ENCODE results near the gene HRAS.
A peak's percentile ranks its signal among the peaks of the same experiment; 100 is the strongest.

Gene HRAS

DNA sequence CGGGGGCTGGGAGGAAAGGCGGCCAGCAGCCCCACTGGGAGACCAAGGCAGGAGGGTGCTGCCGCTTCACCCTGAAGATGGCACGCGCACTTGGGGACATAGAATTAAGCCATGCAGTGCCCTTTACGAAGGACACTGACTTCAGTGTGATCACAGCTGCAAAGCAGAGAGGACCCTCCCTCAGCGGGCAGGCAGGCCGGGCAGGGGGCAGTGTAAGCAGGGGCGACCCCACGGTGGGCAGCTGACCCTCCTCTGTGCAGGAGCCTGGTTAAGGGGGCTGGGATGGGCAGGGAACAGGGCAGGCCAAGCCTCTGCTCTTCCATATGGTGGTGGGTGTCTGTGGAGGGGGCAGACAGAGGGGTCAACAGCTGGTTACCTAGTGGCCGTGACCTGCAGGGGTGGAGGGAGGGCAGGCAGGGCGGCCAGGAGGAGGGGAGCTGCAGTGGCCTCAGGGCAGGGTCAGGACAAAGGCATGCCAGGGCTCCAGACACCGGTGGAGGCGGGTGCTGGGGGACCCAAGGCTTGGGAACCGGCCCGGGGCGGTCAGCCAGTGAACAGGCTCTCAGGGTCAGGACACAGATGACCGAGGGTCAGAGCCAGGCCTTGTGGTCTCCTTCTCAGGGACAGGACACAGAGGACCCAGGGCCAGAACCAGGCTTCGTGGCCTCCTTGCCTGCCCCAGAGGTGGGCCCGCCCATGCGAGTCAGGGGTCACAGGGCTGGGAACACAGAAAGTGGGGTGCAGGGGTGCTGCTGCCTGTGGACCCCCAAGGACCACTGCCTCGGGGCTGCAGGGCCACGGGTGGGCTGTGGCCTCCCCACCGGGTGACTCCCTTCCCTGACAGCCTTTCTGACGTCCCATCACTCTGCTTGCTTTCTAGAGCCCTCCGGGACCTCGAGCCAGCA lies 18.0 kb upstream of the HRAS start:
- no peak for DNase-seq (ENCODE audit: low read depth)

DNA sequence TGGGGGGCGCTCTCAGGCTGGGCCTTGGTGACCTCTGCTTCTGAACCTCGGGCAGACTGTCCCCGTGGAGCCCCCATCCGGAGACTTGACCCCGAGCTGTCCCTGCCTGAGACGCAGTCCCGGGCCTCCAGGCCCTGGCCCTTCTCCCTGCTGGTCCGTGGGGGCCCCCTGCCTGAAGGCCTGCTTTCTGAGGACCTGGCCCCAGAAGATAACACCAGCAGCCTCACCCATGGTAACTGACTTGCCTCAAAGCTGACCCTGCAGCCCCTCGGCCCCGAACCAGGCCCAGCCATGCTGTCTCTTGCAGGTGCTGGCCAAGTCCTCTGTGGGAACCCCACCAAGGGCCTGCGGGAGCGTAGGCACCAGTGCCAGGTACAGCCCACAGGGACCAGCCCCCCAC lies 16.2 kb upstream of the HRAS start:
- no peak for DNase-seq (ENCODE audit: low read depth)

DNA sequence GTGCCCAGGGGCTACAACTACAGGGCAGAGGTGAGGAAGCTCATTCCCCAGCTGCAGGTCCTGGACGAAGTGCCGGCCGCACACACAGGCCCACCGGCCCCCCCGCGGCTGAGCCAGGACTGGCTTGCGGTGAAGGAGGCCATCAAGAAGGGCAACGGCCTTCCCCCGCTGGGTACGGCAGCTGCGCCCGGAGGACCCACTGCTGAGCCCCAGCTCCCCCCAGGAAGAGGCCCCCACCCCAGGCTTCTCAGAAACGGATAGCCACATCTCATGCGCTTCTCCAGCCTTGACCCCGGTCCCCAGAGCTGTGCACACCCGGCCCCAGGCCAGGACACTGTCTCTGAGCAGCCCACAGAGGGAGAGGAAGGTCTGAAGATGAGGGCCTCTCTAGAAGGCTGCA lies 15.8 kb upstream of the HRAS start:
- DNase-seq (ENCODE audit: low read depth), result no peak

DNA sequence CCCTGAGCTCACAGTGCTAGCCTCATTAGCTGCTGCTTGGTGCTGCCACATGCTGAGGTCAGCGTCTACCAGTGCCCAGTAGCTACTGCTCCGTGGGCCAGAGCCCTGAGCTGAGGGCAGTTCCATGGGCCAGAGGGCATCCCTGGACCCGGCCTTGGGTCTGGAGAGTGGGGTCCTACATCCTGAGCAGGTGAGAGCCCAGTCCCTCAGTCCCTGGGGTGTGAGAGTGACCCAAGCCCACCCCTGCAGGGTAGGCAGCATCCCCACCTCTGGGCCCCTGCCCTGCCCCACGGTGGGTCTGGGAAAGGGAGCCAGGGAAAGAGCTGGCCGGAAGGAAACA lies 15.3 kb upstream of the HRAS start:
- DNase-seq (ENCODE audit: low read depth), result no peak

DNA sequence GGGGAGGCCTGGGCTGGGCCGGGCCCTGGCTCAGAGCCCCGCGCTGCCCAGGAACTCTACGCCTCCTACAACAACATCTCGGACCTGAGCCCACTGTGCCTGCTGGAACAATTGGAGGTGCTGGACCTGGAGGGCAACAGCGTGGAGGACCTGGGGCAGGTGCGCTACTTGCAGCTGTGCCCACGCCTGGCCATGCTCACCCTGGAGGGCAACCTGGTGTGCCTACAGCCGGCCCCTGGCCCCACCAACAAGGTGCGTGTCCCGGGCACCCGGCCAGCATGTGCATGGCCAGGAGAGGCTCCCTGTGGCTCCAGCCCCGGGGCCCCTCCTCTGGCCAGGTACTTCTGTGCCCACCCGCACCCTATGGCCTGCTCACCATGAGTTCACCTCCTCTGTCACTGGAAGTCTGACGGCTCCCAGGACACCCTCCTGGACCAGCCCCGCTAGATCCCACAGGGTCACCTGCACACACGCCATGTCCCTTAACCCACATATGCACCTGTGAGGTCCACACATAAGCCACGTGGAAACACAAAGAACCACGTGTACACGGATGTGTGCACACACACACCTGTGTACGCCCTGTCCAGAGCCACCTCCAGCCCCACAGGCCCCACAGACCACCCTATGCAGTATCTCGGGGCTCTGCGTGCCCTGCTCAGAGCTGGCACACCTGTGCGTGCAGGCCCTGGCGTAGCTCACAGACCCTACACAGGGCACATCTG lies 14.8 kb upstream of the HRAS start:
- no peak for DNase-seq (ENCODE audit: low read depth)

DNA sequence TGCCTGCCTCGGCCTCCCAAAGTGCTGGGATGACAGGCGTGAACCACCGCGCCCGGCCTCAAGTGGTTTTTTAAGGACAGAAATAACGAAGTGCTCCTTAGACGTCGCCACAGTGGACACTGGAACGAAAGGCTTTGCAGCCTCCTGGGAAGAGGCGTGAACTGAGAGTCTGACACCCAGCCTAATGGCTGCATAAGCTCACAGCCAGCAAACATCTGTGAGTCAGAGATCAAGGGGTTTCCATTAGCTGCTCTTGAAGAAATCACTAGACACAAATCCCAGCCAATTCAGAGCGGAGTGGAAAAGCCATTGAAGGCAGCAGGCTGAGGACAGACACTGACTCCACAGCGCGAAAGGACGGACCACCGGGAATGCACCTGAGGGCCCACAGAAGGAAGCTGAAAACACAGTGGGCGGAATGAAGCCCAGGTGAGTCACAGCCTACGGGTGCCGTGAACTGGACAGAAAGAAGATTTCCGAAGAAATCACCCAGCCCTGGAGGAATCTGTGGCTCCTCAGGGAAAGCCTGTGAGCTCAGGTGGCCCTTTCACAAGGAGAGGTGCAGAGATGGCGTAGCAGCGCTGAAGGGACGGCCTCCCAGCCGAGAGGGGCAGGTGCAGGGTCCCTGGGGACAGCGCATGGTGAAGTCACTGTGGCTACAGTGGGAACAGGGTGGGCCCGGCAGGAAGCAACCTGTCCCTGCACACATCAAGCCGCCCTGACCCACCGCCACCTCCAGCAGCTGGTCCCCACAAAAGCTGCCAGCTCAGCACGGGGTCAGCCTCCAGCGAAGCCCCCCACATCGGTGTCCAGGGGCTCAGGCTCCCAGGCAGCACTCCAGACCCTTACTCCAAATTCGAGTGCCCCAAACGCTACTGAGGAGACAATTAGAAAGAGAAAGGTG lies 13.6 kb upstream of the HRAS start:
- DNase-seq (ENCODE audit: low read depth), result no peak

DNA sequence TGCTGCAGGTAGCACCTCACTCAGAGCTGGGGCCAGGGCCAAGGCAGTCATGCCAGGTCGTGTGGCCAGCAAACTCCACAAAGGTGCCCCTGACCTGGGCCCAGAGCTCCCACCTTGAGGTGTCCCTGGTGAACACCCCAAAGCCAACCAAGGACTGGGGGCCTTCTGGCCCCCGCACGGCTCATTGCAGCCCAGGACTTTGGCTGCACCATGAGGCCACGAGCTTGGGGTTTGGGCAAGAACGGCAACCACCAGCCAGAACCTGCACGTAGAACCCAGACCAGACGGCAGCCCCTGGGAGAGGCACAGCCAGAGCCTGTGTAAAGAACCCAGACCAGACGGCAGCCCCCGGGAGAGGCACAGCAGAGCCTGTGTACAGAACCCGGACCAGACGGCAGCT lies 9.8 kb upstream of the HRAS start:
- DNase-seq (ENCODE audit: low read depth), result no peak

DNA sequence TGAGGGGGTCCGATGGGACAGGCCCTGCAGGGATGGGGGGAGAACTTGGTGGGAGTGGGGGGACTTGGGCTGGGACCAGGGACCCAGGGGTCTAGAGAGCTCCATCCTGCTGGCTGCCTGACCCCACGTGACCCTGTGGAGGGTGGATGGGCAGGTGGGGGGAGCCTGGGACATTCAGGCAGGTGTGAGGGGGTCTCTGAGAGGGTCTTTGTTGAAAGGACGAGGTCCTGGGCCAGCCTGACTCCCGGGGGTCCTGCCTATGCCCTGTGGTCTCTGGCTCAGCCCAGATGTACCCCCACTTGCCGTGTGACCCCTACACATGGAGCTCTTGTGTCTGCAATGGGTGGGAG lies 9.4 kb upstream of the HRAS start:
- DNase-seq (ENCODE audit: low read depth), result no peak

DNA sequence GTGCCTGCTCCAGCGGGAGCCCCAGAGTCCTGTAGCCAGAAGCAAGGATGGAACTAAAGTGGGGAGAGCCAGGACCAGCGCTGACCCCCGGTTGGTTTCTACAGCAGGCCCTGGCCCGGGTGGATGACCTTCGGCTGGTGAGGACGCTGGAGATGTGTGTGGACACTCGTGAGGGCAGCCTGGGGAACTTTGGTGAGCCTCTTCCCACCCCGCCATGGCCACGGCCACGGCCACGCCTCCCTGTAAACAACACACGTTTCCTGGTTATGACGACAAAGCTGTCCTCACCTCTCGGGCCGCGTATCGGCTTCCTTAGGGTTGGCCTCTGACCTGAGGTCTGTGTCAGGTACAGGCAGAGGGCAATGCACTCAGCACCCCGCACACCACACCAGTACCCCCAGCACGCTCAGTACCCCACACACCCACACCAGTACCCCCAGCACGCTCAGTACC lies 6.1 kb upstream of the HRAS start:
- no peak for DNase-seq (ENCODE audit: low read depth)

DNA sequence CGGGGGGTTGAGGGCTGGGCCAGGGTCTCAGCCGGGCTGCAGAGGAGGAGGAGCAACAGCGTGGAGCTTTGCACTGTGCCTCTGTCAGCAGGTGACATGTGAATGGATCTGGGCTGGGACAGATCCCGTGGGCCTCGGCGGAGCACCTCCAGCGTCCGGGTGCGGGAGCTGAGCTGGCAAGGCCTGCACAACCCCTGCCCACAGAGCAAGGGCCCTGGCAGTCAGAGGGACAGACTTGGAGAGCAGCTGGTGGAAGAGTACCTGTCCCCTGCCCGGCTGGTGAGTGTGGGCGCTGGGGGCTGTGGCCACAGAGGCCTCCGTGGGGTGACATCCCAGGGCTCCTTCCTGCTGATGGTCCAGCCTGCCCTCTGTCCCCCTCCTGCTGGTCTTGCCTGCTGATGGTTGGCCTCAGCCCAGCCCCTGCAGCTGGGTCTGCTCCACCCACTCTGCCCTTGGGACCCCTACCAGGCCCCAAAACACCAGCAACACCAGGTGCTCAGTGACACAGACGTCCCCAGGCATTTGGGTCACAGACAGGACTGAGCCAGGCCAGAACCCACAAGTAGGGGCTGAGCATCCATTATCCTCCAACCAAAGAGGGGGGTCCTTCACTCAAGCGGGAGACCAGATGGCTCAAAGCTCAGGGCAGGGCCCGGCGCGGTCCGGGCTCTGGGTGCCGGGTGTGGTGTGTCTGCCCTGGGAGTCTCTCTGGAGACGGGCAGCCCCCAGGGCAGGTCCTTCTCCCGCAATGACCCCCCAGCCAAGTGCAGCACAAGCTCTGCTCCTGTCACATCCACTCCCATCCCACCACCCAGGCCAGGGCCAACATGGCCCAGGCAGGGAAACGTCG lies 5.4 kb upstream of the HRAS start:
- DNase-seq (ENCODE audit: low read depth), result no peak

DNA sequence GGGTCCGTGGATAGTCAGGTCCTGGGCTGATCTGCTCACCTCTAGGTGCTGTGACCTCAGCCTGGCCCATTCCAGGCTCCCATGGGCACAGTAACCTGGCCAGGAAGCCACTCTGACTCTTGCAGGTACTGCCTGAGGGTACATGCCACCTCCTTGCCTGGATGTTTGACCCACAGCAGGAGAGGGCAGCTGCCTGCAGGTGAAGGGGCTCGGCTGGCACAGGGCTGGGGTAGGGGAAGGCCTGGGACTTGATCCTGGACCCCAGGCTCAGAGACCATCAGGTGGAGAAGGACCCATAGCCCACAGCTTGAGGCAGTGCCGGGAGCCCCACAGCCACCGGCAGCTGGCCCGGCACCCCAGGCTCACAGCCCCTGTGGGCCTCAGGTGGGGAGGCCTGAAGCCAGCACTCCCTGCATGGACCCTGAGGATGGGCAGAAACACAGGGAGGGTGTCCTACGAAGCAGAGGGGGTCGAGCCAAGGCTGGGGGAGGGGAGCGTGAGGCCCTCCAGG lies 4.7 kb upstream of the HRAS start:
- no peak for DNase-seq (ENCODE audit: low read depth)

DNA sequence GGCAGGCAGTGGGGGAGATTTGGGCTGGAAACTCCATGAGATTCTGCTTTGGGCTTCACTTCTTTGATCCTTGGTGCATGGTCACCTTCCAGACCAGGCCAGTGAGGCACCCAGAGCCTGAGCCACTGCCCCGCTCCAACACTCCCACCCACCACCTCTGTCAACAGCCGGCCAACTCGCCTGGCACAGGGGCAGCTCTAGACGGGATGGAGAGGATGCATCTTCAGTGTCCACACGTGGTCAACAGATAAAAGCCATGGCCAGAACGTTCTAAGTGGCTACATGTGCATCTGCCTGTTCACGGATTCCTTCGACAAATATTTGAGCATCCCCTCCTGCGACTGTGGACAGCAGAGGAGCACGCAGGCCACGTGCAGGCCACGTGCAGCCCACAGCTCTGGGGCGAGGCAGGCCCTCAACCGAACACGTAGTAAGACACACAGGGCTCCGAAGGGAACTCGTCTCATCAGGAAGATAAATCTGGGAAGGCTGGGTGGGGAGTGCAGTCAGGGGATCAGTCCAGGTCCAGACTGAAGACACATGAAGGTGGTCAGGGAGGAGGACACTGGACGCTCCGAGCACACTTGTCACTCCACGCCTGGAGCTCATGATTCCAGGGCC lies 3.2 kb upstream of the HRAS start:
- DNase-seq (ENCODE audit: low read depth), result no peak

DNA sequence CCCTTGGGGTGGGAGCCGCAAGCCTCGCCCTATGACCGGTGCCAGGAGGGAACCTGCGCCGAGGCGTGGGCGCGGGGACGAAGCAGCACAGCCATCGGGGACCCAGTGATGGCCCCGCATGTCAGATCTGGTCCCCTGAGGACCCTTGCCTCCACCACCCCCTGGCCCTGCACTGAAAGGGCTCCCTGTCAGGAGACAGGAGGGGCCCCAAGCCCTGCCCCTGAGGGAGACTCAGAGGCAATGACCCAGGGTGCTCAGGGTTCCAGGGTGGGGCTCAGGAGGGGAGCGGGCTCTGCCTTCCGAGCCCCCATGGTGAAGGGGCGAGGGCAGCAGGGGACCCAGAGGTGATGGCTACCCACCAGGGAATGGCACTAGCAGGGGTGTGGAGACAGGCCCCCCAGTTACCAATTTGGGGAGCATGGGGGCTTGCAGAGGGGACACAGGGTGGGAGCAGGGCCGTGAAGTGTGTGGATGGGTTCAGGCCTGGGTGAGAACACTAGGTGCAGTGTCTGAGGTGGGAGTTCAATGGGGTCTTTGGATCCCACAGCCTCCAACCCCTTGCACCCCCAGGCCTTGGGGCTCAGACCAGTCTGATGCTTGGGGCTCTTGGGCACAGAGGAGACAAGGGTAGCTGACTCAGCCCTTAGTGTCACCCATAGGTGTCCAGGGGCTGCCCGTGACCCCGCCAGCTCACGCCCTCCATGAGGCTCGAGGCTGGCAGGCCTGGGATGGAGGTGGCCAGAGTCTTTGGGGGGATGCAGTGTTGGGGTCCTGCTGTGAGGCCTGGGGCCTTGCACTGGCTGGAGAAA lies 2.5 kb upstream of the HRAS start:
- DNase-seq (ENCODE audit: low read depth), result no peak

DNA sequence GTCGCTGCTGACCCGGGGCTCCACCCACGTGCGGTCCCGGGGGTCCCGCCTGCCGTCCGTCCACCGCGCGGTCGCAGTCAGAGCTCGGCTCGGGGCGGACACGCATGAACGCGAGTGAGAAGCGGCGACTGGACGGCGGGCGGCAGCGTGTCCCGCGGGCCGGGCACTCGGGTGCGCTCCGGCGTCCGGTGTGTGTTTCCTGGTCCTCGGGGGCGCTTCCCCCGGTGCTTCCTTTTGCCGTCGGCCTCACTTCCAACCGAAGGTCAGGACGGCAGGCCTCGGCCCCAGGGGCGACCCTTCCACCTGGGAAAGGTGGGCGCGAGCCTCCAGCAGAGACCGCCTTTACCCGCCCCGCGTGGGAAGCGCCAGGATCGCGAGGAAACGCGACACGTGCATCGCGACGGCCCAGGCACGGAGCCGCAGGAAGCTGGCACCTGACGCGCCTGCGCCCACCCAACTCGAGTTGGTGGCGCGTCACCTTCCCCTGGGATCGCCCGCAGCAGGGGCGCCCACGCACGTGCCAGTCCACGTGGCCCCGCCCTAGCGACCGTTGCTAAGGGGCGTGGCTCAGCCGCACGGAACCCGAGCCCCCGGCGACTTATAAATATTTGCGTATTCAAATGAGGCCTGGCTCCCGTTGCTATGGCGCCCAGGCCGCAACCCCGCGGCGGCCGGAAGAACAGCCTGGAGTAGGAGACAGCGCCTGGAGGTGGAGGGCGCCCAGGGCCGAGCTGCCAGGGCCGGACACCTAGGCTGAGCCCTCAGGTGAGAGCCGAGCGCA lies 1.7 kb upstream of the HRAS start, which contains the start of gene LRRC56:
Gene LRRC56 (plus strand): TSS at position 687 of the 781 bp plus-strand sequence. CDS start 3,158 bp downstream, outside the sequence.
- peak; percentile 91 for DNase-seq (ENCODE audit: low read depth)

DNA sequence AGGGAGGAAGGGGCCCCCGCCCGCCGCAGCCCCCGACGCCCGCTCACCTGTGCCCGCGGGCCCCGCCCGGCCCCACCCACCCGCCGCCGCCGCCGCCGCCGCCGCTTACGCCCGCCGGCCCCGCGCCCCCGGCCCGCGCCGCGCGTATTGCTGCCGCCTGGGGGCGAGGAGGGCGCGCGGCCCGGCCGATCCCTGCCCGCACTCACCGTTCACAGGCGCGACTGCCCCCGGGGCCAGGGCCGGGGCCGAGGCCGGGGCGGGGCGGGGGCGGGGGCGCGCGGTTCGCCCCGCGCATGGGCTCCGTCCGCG lies 212 bp downstream of the HRAS start:
- no peak for DNase-seq (ENCODE audit: low read depth)

DNA sequence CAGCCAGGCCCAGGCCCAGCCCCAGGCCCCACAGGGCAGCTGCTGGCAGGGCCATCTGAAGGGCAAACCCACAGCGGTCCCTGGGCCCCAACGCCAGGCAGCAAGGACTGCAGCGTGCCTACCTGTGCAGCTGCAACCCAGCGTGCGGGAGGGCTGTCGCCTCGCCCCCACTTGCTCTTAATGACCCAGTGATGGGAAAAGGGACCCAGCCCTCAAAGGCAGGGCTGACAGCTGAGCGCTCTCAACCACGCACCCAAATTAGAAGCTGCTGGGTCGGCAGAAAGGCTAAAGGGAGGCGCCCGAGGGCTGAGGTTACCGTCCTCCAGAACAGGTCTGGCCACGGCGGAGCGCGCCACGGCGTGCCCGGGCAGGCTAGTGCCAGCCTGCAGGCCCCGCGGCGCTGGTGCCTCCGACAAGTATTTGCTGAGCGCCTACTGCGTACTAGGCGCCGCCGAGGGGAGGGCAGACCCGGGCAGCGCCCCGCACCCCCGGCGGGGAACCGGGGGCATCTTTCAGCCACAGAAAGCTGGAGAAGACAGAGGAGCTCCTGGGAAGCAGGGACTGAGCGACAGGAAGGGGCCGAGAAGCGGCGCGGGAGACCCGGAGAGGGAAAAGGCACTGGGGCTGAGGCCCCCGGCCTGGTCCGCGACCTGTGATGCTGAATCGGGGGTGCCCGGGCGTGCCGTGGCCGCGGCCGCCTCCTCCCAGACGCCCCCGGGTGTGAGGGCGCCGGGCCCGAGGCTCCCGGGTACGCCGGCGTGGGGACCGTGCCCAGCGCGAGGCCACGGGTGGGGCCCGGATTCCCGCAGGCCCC lies 773 bp downstream of the HRAS start:
- DNase-seq (ENCODE audit: low read depth), result no peak

DNA sequence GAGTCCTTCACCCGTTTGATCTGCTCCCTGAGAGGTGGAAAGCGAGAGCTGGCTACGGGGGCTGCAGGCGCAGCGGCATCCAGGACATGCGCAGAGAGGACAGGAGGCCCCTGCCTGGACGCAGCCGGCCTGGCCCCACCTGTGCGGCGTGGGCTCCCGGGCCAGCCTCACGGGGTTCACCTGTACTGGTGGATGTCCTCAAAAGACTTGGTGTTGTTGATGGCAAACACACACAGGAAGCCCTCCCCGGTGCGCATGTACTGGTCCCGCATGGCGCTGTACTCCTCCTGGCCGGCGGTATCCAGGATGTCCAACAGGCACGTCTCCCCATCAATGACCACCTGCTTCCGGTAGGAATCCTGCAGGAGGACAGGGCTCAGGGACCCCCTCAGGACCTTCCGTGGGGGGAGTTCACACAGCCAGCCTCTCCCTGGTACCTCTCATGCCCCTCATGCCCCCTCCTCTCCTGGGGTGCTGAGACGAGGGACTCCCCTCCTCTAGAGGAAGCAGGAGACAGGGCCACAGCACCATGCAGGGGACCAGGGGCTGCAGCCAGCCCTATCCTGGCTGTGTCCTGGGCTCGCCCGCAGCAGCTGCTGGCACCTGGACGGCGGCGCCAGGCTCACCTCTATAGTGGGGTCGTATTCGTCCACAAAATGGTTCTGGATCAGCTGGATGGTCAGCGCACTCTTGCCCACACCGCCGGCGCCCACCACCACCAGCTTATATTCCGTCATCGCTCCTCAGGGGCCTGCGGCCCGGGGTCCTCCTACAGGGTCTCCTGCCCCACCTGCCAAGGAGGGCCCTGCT lies 1.6 kb downstream of the HRAS start:
- no peak for DNase-seq (ENCODE audit: low read depth)
